NCI-H1417 treated with DMSO at 0.1 percent for 48 hours (cell line): ENCODE measurements around the gene MPPE1.

Experiments
- DNase-seq: peaks from one replicate; lab custom pipeline; 2025; lab: John Stamatoyannopoulos, UW

The MPPE1 gene

GRCh38 chr18:11884396-11885030, 23.6 kb downstream of the MPPE1 start:
- no peak for DNase-seq

GRCh38 chr18:11883153-11883552, 25.0 kb downstream of the MPPE1 start:
- no peak for DNase-seq

- DNase-seq = no peak
Measured at GRCh38 chr18:11882636-11883035, 25.5 kb downstream of the MPPE1 start.

GRCh38 chr18:11880586-11881304, 27.4 kb downstream of the MPPE1 start:
- no peak for DNase-seq

- no peak for DNase-seq
Measured at GRCh38 chr18:11877497-11878135, 30.5 kb downstream of the MPPE1 start.

GRCh38 chr18:11874676-11875075, 33.4 kb downstream of the MPPE1 start:
- no peak for DNase-seq

GRCh38 chr18:11873670-11874340, 34.3 kb downstream of the MPPE1 start:
- DNase-seq = no peak

GRCh38 chr18:11872479-11873136, 35.5 kb downstream of the MPPE1 start:
- no peak for DNase-seq

GRCh38 chr18:11871501-11871900, 36.6 kb downstream of the MPPE1 start:
- DNase-seq = no peak

- no peak for DNase-seq
Measured at GRCh38 chr18:11868230-11868629, 39.9 kb downstream of the MPPE1 start.

GRCh38 chr18:11866764-11867163, 41.4 kb downstream of the MPPE1 start:
- no peak for DNase-seq

- DNase-seq = no peak
Measured at GRCh38 chr18:11866329-11866728, 41.8 kb downstream of the MPPE1 start.

GRCh38 chr18:11865071-11865470, 43.0 kb downstream of the MPPE1 start:
- no peak for DNase-seq

GRCh38 chr18:11864471-11864870, 43.6 kb downstream of the MPPE1 start:
- DNase-seq = no peak

- DNase-seq = no peak
Measured at GRCh38 chr18:11862468-11863137, 45.5 kb downstream of the MPPE1 start.

- no peak for DNase-seq
Measured at GRCh38 chr18:11861583-11862288, 46.4 kb downstream of the MPPE1 start.

- DNase-seq = no peak
Measured at GRCh38 chr18:11860594-11861450, 47.3 kb downstream of the MPPE1 start.

GRCh38 chr18:11859903-11860407, 48.2 kb downstream of the MPPE1 start:
- DNase-seq = no peak

GRCh38 chr18:11859282-11859830, 48.8 kb downstream of the MPPE1 start:
- no peak for DNase-seq
